Stimulated activated naive CD8-positive, alpha-beta T cell treated with anti-CD3 and anti-CD28 coated beads, Interleukin-15, Interleukin-2, amounts not matched to agents 100 U/mL and 50 U/mL, for 24 hours (primary cell): ENCODE measurements around the gene DHCR24.

ENCODE experiments used
- ATAC-seq: fragments of 150-1000 bp; cut with Tn5 transposase; one replicate; pipeline ENCODE4 v1.10.0; 2021
- DNase-seq: peaks from one replicate; pipeline ENCODE4 v3.0.0; 2021

DHCR24 gene

DNA sequence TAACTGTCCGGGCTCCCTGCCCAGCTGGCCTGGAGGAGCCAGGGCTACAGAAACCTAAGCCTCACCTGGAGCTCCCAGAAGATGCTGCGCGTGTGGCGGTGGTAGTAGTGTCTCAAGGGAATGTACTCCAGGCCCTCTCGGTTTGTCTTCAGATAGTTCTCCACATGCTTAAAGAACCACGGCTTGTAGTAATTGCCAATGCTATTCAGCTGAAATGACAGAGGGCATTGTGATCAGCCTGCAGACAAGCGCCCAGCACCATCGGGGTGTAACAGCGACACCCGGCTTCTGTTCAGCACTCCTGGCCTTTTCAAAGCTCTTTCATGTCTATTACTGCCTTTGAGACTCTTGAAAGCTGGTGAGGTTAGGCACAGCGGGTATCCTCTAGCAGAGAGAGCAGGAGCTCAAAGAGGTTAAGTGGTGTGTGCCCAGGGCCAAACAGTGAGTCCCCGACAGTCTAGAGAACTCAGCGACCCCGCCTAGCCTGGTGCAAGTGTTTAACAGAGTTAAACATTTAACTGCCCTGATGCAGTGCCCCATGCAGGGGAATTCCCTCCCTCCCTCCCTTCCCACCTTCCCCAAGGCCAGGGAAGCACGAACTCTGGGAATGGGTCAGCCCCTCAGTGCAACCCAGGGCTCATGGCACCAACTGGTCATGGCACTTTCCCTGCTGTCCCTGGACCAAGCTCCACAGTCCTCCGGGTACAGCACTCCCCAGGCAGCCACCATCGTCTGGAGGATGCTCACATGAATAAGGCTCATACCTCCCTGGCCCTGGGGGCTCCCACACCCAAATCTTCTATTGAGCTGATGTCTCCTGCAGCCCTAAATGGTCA lies 21.5 kb downstream of the DHCR24 start:
- ATAC-seq (no peak), DNase-seq (no peak)

DNA sequence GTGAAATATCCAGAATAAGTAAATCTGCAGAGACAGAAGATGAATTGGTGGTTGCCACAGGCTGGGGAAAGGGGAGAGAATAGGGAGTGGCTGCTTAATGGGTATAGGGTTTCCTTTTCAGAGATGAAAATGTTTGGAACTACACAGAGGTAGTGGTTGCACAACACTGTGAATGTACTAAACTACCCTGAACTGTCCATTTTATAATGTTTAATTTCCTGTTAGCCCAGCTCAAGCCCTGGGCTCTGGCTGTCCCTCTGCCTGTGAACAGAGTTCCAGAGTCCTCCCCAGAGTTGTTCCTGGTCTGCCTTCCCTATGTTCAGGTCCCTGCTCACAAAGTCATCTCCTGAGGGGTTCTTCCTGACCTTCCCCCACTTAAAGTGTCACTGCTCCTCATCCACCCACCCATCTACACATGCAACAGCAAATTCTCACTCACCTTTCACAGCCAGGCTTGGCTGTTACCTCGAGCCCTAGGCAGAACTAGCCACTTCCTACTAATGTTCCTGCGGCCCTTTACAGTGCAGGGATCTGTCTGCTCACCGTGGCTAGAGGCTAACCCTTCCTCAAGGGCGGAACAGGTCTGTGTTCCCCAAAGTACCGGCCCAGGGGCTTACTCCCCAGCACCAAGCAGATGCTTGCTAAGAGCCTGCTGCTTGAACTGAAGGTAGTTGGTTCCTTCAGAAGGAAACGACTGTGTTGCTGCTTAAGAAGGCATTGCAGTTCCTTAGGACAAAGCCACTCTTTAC lies 22.4 kb downstream of the DHCR24 start:
- ATAC-seq: no peak

DNA sequence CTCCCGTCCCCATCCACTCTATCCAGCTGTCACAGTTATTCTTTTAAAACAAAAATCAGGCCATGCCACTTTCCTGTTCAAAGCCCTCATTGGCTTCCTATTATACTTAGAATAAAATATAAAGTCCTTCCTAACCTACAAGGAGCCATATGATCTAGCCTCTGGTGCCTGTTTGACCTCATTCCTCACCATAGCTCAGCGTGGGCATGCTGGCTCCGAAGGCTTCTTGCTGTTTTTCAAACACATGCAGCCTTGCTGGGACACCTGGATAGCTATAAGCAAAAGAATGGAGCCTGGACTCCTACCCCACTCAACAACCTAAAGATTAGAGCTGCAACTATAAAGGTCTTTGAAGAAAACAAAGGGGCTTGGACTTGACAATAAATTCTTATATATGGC lies 23.7 kb downstream of the DHCR24 start:
- ATAC-seq (no peak), DNase-seq (no peak)

More for the DNA sequence above, 22.4 kb downstream of the DHCR24 start:
- no peak for DNase-seq

DNA sequence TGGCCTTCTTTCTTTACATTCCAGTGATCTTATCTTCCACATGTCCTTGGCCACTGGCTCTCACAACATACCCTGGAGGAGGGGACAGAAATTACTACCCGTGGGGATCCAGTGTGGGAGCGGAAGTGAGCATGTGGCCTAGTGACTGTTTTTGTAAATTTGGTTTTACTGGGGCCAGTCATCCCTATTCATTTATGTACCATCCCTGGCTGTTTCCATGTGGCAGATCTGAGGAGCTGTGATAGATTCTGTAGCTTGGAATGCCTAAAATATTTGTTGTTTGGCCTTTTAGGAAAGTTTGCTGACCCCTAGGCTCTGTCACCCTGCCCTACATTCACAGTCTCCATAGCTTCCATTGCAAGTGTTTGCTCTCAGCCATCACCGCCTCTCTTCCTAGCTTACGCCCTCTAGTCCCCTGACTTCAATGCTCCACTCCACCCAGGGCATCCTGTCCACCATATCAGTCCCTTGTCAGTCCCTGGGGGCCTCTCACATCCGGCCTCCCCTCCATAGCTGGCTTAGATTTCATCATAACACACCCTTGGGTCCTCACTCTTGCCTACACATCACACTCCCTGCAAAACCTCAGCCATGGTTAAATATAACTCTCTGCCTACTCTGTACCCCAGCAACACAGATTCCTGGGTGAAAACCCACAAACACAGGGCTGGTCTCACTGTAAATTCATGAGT lies 25.8 kb downstream of the DHCR24 start:
- no peak for ATAC-seq
- DNase-seq: no peak

DNA sequence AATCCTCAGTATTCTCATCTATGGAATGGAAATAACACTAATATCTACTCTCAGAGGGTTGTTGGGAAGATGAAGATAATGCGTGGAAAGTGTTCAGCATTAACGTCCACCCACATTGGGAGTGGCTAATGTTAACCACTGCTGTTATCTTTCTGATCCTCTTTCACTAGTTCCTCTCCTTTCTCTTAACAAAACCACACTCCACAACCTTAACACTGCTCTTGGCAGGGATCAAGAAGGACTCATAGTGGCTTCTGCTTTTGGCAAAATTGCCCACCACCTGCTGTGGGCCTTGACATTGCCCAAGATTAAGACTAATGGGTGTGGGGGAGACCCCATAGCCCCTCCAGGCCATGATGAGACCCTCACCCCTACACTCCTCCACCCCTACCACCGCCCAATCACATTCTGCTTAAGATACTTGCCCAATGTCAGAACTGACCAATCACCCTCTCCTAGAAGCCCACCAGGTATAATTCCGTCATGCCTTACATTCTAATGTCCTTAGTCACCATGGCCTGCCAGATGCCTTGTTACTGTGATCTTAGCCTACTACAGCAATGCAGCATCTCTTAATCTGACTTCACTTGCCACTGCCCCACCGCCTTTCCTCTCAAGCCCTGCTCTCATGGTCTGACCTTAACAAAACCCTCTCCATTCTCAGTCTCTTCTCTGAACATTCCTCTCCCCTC lies 27.1 kb downstream of the DHCR24 start:
- DNase-seq: no peak
- no peak for ATAC-seq

DNA sequence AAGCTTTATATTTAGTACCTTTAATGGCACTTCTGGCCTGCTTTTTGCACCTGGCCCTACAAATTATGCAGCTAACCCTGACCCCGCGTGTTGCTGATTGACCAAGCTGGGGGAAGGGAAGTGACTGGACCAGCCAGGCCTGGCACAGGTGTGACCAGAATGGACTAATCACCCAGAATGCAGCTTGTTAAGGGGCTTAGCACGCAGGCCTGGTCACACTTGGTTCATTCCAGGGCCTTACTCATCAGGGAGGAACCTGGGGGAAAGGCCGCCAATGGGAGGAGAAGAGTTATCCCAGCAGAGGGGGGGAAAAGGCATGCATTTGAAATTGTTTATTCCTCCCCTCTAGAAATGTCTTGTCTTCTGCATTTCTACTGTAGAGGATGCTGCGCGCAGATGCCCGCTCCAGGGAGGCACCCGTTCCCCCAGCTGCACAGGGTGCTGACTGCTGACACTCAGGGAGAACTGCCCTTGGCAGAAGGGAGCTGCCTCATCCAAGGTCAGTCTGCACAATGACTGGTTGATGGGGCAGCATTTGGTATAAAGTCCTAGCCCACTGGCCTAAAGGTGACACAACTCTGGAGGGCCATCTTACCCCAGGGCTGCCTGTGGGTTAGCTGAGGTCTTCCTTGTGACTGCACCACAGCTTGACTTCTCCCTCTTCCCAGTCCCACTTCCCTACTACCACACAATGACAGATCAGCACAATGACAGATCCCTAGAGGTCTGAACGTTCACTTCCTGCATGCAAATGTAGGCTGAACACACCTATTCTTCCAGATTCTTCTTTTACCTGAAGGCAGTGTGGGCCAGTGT lies 29.0 kb downstream of the DHCR24 start:
- DNase-seq (no peak), ATAC-seq (no peak)

DNA sequence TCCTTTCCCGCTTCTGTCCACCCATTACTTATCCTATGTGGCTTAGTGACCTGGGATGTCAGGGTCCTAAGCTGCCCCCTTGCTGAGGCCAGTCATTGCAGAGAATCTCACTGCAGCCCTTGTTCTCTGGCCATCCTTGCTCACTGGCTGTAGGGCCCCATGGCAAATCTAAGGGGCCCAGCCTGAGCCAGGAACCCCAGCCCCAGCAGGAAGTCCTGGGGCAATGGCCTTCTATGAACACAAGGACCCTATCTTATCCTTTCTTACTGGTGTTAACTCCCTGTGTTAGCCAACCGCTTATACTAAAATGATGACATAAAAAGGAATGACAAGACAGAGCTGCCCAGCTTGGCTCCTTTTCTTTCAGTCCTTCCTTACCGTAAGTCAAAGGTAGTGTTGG lies 29.9 kb downstream of the DHCR24 start:
- ATAC-seq: no peak

DNA sequence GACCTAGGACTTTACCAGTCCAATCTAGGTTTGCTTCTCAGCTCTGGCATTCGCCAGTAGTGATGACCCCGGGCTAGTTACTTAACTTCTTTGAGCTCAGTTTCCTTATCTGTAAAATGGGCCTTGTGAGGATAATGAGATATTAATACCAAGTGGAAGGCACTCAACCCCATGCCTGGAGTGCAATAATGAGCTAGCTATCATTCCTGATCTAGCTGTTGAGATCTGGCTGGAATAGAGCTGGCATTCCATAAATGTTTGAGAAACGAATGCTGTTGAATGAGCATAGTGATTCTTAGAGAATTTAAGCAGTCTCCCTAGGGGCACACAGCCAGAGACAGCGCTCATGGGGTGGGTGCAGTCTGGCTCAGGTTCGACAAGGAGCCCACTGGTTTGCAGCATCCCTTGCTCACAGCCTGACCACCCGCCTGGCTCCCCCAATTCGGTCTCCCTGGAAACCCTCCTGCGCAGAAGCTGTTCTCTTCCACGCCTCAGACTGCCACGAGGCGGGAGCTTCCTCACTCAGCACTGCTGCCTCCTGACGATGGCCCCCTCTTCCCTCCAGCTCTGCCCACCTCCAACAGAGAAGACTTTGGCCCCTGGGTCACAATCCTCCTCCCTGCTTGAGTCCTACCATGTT lies 32.5 kb downstream of the DHCR24 start:
- no peak for ATAC-seq
- no peak for DNase-seq

More for the DNA sequence above, 29.9 kb downstream of the DHCR24 start:
- no peak for DNase-seq

DNA sequence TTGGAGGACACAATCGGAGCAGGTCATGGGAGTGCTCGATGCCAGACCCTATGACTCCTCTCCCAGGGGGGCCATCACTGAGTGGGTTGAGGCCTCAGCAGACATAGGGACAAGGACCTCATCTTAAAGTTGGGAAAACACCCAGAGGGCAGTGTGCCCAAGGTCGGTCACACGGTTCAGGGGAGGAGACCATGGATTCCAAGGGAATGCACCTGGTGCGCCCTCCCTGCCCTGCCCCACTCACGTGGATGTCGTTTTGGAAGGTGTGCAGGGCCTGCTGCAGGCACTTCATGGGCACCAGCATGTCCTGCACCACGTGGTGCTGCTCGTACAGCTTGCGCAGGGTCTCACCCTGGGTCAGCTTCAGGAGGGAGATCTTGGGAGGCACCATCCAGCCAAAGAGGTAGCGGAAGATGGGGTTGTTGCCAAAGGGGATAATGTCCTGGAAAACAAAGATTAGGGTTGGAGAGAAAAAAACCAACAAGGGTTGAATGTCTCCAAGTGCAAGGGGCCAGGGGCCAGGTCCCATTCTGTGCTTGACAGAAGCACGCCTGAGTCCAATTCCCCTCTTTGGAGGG lies 33.1 kb downstream of the DHCR24 start:
- ATAC-seq: no peak
- DNase-seq: no peak

DNA sequence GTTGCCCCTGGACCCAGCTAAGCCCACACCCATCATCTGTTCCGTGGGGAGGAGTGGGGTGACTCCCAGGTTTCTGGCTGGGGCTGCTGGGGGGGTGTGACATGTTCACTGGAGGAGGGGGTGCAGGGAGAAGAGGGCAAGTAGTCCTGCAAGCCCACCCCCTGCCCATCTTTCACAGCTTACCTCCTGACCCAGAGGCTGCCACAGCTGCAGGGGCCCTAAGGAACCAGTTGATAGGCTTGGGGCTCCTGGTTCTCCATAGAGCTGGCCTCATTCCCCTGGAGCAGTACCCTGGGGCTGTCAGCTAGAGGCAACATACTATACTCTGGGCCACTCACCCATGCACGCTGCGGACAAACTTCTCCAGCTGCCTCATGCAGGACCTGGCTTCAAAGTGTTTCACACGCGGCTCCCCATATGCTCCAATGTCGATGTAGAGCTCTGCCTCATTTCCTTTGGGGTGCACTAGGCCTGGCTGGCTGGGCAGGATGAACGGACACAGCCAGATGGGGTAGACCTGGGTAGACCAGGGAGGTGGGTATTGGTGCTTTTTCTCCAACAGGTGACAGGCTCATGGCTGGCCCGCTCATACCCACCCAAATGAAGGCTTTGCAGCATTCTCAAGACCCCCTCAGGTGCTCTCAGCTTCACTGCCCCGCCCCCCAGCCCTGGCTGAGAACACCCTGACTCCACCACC lies 33.8 kb downstream of the DHCR24 start:
- DNase-seq: no peak
- ATAC-seq: no peak

DNA sequence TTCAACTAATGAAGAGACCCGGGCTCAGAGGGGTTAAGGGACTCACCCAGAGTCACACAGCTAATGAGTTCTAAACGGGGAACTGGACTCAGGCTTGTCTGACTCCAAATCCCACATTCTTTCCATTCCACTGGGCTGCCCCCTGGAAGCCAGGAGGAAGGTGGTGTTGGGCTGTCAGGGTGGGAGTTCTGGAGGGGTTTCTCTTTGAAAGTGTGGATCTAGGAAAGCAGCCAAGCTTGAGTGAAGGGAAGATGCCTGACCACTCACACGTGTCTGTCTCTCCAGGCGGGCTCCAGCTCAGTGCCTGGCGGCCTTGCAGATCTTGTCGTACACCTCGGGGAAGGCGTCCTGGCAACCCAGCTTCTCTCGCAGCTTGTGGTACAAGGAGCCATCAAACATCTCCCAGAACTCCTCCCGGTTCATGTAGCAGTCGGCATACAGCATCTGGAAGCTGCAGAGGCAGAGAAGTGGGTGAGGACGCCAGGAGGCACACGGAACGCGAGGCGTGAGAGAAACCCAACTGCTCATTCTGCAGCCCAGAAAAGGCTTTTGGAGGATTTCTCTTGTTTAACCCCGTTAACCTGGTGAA lies 35.0 kb downstream of the DHCR24 start:
- no peak for DNase-seq

DNA sequence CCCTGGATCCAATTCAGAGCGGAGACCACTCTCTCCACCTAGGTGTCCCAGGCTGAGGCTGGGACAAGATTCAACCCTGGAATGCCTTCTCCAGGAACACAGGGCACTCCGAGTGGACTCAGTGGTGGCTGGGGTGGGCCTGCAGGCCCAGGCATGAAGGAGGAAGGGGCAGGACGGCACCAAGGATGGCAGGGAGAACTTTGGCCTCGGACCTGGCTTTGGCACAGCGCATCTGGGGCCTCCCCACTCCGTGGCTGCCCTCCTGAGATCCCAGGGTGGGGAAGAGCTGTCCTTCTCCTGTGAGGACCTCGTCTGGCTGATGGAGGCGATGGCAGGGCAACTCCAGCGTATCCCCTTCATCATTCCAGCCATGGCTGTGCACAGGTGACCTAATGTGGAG lies 35.6 kb downstream of the DHCR24 start:
- no peak for ATAC-seq
- DNase-seq: no peak

More for the DNA sequence above, 35.0 kb downstream of the DHCR24 start:
- ATAC-seq: no peak

DNA sequence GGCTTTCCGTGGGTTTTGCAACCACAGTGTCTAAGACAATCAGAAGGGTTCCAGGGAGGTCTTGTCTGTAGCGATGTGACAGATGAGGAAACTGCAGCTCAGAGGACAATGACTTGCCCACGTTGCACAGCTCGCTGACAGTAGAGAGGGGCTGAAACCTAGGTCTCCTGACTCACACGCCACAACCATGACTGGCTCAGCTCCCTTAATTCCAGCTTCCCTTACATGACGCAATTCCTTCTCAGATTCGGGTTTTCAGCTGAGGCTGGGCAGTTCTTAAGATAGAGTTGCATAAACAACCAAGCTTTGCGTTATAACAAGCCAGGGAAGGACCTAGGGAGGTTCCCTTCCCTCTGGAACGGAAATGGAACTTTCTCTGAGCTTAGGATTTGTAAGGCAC lies 36.3 kb downstream of the DHCR24 start:
- DNase-seq (no peak), ATAC-seq (no peak)

DNA sequence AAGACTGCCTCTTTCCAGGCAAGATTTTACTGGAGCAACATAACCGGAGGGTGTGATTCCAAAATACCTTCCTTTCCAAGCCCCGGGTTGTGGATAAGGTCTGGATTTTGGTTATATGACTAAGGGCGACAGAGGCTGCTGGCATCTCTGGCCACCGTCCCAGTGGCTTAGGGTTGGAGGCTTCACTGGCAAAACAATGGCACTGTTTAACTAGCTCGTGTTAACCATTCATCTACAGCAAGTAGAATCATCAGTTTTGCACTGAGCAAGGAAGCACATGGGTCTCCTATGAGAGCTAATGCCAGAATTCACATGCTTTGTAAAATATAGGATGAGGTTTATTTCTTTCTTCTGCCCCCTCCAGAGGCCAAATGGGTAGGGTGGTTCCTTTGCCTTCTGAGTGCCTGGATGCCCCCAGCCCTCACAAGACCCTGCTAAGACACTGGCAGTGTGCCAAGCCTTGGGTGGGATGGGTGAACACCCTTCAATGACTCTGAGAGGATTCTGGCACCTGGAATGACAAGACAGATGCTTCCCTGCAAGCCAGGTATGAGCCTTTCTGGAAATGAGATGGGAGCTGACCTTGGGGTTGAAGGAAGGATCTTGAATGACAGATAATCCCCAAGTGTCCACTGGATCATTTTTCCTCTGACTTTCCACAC lies 36.8 kb downstream of the DHCR24 start:
- no peak for ATAC-seq

DNA sequence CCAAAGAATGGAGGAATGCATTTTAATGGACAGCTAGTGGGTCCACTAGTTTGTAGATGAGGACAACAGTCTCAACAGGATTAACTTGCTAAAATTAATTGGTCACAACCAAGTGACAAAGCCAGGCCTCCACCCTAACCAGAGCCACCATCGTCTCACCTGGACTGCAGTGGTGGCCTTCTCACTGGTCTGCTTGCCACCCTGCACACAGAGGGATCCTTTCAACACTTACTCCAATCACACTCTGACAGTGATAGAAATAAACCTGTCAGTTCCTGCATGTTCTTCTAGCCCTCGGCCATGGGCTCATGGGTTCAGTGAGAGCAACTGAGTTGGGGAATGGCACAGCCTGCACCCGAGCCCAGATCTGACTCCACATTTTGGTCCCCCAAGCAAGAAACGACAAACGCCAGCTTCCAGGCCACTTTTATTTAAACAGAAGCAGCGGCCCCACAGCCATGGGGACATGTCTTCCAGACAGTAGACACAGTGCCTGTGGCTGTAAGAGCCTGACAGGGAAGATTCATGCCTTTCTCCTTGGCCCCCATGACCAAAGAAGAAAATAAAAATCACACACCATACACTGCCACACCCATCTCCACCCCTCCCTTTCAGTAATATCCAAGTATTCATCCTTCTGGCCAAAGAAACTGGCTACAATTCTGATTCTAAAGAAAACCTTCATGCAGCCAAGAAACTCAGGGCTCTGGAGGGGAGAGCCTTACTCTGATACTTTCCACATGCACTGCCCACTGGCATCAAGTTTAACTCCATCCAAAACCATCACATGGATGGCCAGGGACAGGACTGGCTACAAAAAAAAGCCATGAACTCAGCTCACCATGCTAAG lies 37.6 kb downstream of the DHCR24 start:
- no peak for ATAC-seq

More for the DNA sequence above, 36.8 kb downstream of the DHCR24 start:
- DNase-seq: no peak

DNA sequence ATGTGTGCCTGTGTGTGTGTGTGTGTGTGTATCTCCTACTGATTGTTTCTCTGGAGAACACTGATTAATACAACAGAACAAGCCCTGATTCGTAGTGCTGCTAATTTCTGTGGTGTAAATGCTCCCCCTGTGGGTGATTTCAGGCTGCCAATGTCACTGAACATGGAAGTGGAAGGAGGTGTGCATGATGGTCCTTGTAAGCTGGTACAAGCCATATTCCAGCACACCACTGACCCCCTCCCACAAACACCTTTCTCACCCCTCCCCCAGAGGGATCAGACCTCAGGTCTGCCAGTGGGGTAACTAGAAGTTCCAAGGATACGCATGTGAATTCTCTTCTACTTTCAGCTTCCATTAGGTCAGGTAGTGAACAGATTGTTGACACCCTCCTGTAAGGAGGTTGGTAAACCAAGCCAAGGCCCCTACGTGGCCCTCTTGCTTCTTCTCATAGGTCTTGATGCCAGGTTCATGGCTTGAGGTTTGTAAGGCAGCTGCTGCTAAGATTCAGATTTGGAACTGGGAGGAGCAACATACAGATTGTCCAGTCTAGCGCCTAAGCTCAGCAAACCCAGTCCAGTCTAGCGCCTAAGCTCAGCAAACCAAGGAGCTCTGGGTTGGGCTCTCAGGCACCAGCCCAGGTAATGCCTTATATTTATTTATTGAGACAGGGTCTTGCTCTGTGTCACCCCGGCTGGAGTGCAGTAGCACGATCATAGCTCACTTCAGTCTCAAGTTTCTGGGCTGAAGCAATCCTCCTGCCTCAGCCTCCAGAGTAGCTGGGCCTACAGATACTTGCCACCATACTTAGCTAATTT lies 38.7 kb downstream of the DHCR24 start:
- ATAC-seq: no peak
- no peak for DNase-seq

More for the DNA sequence above, 37.6 kb downstream of the DHCR24 start:
- no peak for DNase-seq

DNA sequence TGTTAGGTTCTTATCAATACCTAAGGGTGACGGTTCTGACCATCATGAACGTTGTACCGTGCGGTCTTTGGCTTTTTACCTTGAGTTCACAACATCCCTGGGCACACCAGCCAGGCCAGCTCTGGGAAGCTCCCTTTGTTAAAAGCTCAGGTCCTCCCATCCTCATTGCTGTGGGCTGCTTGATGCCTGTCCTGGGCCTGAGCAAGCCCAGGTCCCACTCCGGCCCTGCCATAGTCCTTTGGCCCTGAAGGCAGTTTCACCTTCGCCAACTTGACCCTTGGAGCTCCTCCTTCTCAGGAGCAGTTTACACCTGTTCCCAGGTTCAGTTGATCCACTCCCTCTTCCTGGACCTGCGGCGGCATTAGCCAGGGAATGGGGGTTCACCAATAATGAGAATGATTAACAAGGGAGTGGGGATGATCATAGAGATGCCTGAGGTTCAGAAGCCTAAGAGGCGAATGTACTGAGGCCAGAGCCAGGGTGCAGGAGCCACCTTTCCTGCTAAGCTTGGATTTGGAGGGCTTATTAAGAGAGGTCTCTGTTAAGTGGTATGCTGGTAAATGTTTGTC lies 40.2 kb downstream of the DHCR24 start:
- DNase-seq: no peak
- no peak for ATAC-seq
